ENCODE data around the gene TLCD2.
"Not testable (repeated sequence)": the region's sequence is repeated elsewhere in the genome, so short reads cannot be mapped to it uniquely, and the experiment has no call there.

The TLCD2 gene, protein sequence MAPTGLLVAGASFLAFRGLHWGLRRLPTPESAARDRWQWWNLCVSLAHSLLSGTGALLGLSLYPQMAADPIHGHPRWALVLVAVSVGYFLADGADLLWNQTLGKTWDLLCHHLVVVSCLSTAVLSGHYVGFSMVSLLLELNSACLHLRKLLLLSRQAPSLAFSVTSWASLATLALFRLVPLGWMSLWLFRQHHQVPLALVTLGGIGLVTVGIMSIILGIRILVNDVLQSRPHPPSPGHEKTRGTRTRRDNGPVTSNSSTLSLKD

DNA sequence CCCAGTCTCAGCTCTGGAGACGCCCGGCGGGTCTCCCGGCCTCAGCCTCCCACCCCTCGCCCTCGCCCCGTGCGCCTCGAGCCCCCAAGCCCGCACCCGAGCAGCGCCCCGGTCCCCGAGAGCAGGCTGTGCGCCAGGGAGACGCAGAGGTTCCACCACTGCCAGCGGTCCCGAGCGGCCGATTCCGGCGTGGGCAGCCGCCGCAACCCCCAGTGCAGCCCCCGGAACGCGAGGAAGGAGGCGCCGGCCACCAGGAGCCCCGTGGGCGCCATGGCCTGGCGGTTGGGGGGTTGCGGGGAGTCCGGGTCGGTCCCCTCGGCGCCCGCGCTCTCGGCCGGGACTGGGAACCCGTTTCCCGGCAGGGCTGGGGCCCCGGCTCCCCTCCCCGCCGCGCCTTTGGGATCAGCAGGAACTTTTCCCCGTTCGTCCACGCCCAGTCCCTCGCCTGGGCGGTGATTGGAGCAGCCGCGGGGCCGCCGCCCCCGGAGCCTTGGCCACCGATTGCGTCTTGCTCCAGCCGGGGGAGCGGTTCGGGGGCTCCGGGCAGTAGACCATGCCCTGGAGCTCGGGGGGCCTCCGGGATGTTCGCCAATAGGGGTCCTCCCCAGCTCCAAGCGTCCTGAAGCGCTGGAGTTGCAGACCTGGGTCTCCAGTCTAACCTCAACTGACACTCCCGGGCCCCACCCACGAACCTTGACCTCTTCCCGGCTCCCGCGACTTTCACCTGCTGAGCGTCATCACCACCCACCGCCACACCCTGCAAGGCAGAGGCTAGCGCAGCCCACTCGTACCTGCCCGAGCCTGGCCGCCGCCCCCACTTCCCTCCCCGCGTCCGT, at the start of gene TLCD2:
TSS of gene TLCD2 (minus strand) at position 407 of the 836 bp plus-strand sequence. CDS start at position 272, 135 bp downstream.
- DNase-seq (ENCODE audit: low spot score): peak; percentile 80

DNA sequence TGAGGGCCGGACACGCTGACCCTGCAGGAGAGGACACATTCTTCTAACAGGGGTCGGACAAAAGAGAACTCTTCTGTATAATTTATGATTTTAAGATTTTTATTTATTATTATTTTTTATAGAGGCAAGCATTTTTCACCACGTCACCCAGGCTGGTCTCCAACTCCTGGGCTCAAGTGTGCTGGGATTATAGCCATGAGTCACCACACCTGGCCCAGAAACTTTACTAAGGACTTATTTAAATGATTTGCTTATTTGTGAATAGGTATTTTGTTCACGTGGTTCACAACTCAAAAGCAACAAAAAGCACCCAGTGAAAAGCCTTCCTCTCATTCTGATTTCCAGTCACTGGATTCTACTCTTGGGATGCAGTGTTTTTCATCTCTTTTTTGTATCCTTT, 49.4 kb upstream of the TLCD2 start:
- no peak for DNase-seq (ENCODE audit: low spot score)

DNA sequence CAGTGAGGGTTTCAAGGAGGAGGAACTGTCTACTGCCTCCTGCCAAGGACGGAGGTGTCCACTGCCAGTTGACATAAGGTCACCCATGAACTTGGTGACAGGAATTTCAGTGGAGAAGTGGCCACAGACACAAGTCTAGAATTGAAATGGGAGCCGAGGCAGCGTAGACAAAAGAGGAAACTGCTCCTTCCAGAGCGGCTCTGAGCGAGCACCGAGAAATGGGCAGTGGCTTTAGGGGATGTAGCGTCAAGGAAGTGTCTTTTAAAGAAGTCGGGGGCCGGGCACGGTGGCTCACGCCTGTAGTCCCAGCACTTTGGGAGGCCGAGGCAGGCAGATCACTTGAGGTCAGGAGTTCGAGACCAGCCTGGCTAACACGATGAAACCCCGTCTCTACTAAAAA, 48.6 kb upstream of the TLCD2 start:
- DNase-seq (ENCODE audit: low spot score): no peak

DNA sequence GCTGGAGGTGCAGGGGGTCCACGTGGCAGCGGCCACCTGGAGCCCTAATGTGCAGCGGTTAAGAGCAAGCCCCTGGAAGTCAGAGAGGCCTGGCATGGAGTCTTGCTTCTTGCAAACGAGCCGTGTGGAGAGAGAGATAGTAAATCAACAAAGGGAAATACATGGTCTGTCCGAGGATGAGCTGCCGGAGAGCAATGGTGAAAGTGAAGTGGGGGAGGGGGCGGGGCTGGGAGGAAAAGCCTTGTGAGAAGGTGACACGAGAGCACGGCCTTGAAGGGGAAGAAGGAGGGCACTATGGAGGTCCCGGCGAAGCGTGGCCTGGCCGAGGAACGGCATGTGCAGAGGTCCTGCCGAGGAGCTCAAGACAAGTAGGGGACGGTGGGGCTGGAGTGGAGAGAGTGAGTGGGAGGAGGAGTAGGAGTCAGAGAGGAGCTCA, 45.7 kb upstream of the TLCD2 start:
- no peak for DNase-seq (ENCODE audit: low spot score)

DNA sequence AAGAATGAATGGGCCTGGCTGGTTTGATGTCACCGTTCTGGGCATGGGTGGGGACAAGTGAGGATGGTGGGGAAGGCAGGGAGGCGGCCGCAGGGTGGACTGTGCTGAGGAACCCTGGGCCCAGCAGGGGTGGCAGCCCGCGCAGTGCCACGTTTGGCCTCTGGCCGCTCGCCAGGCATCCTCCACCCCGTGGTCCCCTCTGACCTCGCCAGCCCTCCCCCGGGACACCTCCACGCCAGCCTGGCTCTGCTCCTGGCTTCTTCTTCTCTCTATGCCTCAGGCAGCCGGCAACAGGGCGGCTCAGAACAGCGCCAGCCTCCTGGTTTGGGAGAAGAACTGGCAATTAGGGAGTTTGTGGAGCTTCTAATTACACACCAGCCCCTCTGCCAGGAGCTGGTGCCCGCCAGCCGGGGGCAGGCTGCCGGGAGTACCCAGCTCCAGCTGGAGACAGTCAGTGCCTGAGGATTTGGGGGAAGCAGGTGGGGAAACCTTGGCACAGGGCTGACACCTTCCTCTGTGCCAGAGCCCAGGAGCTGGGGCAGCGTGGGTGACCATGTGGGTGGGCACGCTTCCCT, 45.2 kb upstream of the TLCD2 start:
- DNase-seq (ENCODE audit: low spot score): no peak

DNA sequence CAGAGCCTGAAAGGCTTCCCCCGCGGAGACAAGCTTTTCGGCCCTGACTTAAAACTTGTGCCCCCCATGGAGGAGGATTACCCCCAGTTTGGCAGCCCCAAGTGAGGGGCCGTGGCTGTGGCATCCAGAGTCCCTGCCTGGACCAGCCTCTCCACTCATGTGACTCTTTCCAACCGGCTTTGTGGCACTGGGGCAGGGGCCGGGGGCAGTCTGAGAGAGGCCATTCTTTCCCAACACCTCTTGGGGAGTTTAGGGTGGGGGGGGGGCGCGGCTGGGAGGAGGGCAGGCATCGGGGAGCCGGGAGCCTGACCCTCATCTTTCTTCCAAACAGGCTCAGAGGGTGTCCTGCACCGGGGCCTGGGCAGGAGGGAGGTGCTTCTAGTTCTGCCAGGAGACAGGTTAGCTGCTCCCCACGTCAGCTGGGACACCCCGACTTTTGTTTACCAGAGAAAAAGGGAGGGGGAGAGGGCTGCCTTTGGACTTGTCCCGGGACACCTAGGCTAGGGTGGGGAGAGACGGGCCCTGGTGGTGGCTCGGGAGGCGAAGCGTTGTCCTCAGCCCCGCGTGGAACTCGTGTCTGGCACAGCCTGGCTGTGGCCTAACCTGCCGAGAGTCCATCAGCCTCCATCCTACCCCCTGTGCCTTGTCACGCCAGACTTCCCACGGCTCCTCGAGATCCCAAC, 44.4 kb upstream of the TLCD2 start:
- no peak for DNase-seq (ENCODE audit: low spot score)

DNA sequence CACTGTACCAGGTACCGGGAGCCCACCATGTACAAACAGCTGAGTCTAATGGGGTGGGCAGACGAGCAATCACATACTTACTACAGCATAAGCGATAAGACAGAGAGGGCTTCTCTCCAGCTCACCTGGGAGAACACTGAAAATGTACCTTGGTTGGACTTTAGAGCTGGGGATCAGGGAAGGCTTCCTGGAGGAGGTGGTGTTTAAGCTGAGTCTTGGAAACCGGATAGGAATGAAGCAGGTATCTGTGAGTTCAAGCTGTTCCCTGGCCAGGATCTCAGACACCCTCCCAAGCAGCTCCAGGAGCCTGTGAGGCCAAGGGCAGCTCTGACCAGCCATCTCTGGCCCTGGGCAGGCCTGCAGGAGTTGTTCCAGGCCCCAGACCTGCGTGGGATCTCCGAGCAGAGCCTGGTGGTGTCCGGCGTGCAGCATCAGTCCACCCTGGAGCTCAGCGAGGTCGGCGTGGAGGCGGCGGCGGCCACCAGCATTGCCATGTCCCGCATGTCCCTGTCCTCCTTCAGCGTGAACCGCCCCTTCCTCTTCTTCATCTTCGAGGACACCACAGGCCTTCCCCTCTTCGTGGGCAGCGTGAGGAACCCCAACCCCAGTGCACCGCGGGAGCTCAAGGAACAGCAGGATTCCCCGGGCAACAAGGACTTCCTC, 43.7 kb upstream of the TLCD2 start:
- no peak for DNase-seq (ENCODE audit: low spot score)

DNA sequence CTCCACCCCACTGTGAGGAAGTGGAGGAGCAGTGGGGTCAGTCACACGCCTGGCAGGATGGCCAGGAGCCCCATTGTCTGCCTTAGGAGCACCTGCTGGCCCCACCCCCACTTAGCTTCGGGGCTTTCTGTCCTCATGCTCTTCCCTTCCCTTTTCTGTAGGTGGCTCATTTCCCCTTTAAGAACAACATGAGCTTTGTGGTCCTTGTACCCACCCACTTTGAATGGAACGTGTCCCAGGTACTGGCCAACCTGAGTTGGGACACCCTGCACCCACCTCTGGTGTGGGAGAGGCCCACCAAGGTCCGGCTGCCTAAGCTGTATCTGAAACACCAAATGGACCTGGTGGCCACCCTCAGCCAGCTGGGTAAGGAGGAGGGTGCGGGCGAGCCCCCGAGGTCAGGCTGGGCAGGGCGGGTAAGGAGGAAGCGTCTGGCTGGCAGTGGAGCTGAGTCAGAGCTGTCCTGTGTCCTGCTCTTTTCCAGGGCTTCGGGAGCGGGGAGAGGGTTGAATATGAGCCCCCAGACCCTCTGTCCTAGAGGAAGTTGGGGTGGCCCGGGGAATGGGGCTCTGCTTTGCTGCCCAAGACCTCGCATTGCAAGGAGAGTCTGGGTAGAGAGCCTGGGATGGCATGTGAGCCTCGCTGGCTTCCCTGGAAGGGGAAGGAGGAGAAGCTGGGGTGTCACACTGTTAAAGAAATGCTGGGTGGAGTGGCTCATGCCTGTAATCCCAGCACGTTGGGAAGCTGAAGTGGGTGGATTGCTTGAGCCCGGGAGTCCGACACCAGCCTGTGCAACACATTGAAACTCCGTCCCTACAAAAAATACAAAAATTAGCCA, 42.5 kb upstream of the TLCD2 start:
- DNase-seq (ENCODE audit: low spot score): peak; percentile 60

DNA sequence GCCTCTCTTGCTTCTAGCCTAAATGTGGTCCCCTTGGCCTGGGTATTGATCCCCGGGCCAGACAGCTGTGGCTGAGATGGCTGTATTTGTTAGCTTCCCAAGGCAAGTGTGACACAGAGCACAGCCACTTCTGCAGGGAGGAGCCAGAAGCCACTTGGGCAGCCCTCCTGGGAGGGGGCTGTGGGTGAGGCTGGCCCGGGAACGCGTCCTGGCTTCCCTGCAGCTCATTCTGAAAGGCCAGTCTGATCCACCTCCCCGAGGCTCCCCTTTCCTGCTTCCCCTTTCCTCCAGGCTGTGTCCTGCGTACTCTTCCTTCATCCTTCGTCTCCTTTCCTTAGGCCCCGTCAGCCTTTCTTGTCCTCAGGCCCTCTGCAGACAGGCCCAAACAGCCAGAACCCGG, 40.5 kb upstream of the TLCD2 start:
- DNase-seq (ENCODE audit: low spot score): no peak

DNA sequence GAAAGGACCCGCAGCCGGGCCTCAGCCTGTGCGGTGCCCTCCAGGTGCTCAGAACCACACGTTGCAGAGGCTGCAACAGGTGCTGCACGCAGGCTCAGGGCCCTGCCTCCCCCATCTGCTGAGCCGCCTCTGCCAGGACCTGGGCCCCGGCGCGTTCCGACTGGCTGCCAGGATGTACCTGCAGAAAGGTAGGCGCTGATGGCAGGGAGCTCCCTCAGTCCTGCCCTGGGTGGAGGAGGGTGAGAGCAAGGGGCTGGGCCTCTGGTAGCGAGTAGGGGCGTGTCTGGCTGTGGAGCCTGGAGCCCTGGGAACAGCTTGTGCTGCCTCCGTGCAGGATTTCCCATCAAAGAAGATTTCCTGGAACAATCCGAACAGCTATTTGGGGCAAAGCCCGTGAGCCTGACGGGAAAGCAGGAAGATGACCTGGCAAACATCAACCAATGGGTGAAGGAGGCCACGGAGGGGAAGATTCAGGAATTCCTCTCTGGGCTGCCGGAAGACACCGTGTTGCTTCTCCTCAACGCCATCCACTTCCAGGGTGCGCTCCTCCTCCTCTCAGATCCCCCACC, 36.9 kb upstream of the TLCD2 start:
- DNase-seq (ENCODE audit: low spot score): peak; percentile 65

DNA sequence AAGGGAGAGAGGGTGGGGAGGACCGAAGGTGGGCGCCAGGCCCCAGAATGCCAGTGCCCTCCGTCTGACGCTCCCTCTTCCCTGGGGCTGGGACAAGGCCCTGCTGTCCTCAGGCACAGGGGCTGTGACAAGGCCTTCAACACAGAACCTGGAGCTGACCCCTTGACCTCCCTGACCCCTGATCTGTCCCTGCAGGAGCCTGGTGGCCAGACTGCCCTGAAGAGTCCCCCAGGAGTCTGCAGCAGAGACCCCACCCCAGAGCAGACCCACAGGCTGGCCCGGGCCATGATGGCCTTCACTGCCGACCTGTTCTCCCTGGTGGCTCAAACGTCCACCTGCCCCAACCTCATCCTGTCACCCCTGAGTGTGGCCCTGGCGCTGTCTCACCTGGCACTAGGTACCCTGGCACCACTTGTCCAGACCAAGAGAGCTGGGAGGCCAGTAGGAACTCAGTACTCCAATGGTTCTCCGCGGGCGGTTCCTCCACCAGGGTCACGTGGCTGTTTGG, 35.4 kb upstream of the TLCD2 start:
- no peak for DNase-seq (ENCODE audit: low spot score)

DNA sequence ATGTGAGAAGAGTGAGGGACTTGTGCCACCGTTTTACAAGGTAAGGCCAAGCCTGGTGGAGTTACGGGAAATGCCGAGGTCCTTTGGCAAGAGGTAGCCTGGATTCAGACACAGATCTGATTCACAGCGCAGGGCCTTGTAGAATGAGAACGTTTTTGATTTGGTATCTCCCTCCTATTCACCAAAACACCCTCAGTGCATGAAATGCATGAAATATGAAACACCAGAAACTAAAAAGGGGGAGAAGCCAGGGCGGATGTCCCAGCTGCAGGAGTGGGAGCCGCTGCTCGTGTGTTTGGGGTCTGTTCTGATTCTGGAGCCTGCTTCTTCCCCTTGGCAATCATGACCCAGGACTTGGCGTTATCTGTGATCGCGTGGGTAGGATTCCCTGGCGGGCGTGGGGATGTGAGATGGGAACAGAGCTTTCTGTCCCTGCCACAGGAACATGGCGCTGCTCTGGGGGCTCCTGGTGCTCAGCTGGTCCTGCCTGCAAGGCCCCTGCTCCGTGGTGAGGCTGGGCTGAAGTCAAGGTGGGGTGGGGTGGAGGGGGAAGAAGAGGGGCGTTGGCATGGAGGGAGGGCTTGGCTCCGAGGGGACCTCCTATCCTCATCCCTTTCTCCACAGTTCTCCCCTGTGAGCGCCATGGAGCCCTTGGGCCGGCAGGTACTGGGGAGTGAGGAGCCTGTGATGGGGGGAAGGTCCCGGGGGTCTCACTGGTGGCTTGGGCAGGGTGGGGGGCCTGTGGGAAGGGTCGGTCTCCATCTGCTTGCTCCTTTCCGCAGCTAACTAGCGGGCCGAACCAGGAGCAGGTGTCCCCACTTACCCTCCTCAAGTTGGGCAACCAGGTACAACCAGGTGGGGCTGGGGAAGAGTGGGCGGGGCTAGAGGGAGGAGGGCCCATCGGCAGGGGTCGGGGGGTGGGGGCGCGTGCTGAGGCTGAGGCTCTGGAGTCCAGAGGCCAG, 34.7 kb upstream of the TLCD2 start:
- DNase-seq (ENCODE audit: low spot score): peak; percentile 63

DNA sequence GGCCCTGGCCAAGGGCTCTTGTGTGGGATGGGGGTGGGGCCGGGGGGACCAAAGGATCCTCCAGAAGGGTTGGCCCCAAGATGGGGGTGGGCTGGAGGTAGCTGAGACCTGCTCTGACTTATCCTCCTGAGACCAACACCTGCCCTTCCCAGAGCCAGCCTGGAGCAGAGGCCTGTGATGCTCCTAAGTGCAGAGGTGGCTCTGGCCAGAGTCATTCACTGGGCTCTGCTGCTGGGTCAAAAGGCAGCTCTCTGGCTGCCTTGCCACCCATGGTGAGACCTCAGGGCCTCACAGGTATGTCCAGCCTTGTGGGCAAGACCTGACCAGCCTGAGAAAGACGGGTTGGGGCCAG, 32.9 kb upstream of the TLCD2 start:
- DNase-seq (ENCODE audit: low spot score): no peak

DNA sequence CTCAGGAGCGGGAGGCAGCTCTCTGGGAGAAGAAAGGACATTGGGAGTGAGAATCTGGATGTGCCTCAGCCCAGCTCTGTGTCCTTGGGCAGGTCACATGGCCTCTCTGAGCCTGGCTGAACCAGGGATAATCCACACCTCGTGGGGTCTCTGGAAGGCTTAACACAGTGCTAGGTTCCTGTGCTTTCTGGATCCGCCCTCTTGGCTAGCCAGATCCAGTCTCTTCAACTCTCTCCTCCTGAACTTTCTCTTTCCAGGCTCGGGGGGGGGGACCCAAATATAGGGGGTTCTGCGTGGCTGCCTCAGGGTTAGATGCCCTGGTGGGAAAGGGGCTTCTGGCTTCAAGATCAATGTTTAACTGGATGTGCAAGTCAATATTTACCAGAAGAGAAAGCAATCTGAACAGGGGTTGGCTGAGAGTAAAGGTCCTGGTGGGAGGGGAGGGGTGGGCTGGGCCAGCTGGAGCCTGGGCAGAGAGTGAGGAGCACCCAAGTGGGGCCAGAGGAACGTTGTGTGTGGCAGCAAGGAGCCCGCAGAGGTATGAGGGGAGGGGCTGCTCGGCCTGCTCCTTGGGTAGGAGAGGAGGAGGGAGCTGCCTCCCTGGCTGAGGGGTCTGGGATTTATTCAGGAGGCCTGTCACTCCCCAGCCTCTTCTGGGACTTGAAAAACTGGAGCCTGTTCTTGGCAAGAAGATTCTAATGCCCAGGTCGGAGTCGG, 32.4 kb upstream of the TLCD2 start, which contains the start of gene SERPINF2:
TSS of gene SERPINF2 (plus strand) at position 501 of the 717 bp plus-strand sequence. CDS start 2,125 bp downstream, outside the sequence.
- peak; percentile 18 for DNase-seq (ENCODE audit: low spot score)

DNA sequence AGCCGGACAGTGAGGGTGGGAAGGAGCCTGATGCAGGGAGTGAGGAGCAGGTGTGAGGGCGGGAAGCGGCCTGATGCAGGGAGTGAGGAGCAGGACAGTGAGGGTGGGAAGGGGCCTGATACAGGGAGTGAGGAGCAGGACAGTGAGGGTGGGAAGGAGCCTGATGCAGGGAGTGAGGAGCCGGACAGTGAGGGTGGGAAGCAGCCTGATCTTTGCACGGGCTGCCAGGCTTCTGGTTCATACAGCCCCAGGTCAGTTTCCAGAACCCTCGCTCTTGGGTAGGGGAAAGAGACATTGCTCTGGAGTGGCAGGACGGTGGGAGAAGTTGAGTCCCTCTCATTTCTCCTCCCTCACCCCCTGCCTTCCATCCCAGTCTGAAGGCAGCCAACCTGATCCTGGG, 31.7 kb upstream of the TLCD2 start:
- DNase-seq (ENCODE audit: low spot score): not testable (repeated sequence)

DNA sequence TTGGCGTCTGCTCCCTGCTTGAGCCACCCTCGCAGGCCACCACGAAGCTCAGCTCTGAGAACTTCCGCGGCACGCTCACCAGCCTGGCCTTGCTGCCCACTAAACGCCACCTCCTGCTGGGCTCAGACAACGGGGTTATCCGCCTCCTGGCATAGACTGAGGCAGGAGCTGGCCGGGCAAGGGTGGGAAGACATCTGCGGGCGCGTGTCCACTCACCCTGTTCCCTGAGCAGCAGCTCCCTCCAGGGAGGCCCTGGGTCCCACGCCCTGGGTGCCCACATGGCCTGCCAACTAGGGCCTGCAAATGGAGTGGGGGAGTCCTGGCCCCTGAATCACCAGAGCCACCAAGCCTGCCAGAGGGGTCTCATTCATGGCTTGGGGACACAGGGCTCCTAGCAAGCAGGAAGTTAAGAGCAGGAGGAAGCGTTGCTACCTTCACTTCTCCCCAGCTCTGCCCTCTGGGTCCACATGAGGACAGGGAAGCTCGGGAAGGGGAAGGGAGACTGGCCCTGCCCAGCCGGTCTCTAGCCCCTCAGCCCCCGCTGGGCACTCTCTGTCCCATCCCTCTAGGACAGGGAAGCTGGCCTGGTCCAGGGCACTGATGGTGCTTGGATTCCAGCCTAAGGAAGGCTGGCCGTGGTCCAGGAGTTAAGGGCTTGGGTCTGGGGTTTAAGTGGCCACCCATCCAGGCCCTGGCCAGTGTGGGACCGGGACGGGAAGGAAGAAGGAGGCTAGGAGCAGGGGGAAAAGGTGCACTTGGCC, 27.5 kb upstream of the TLCD2 start:
- peak; percentile 7 for DNase-seq (ENCODE audit: low spot score)

DNA sequence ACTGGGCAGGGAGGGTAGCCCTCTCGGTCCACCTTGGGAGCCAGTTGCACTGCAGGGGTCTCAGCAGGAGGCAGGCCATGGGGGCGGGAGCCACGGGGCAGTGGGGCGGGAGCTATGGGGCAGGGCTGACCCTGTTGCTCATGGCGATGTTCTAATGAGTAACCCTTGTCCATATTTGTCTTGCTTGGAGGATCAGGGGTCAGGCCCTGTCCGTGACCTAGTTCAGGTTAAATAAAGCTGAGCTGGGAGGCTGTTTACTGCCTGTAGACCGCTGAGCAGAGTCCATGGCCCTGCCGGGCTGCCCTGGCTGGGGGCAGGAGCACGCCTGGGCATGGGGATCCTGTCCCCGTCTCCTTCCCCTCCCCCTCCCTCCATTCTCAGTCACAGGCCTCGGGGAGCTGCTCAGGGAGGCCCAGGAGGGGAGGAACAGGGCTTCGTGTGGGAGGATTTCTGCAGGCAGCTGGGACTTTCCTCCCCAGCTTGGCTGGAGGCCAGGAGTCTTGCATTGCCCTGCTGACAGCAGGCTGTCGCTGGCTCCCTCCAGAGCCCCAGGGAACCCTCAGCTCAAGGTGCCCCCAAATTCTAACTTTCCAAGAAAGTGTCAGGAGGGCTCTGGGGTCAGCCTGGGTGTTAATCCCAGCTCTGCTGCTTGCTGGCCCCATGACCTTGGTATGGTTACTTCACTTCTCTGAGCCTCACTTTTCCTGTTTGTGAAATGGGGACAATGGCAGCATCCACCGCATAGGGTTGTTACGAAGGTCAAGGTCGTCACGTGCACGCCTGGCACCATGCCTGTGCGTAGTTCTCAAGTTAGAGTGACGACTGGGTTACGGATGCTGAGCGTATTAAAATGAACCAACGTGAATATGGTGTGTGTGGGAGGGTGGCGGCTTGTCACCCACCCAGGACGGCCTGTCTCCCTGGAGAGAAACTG, 26.4 kb upstream of the TLCD2 start:
- peak; percentile 62 for DNase-seq (ENCODE audit: low spot score)

Measured in iPS-NIHi11 (cell line).